ENCODE measurements around the gene RNASE1.
"Not testable (repeated sequence)": the region's sequence is repeated elsewhere in the genome, so short reads cannot be mapped to it uniquely, and the experiment has no call there.

The RNASE1 gene

DNA sequence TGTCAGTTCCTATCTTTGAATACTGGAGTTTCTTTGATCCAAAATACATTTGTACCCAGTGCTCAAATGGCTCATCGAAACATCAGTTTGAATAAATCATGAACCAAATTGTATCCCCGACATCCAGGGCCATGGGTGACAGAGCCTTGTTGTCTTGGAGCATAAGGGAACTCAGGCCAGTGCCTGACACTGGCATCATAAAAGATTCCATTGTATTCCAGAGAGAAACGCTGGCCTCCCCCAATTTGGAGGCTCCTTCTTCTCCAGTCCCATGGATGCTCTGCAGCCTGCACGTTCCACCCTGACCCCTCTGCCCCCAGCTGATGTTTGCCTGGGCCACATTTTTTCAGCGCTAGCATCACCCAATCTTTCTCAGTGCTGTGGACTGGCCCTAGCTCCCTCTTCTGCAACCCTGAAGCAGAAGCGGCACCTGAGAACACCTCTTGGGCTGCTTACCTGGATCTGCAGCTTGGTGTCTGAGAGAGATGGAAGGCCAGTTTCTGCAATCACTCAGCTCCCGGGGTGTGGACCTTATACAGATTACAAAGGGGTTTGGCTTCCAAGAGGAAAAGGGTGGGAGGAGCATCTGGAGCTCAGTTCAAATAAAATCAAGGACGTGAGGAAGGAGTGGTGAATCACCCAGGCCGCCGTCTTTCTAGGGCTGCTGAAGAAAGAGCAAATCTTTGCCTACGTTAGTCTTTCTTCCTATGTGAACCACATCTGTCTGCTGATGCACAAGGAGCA is at the start of gene RNASE1:
RNASE1 (minus strand) TSS at position 504 of the 744 bp plus-strand sequence. CDS start 776 bp downstream, outside the sequence.
- no peak for DNase-seq

DNA sequence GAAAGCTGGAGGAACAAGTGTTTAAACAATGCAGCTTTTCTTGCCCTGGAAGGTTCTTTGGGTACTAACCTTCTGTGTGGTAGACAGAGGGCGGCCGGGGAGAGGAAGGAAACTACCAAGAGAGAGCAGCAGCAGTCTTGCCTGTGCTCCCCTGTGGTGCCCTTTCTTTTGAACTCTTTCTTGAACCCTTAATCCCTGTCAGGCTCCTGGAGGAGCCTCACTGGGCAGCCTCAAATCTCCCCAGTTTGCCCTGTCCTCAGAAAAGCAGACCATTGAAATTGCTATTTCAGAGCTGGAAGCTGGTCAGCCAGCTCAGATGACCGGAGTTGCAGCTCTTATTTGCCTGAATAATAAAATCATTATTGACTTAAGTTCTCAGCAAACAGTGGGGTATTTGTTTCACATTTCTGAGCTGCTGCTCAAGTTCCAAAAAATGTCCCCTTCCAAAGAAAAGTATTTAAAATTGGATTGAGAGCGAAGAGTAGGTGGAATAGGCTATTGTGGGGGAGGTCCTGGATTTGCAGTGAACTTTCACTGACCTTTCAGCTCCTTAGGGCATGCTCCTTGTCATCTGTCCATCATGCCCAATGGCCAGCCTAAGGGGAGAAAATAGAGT is 46.4 kb upstream of the RNASE1 start:
- no peak for DNase-seq

DNA sequence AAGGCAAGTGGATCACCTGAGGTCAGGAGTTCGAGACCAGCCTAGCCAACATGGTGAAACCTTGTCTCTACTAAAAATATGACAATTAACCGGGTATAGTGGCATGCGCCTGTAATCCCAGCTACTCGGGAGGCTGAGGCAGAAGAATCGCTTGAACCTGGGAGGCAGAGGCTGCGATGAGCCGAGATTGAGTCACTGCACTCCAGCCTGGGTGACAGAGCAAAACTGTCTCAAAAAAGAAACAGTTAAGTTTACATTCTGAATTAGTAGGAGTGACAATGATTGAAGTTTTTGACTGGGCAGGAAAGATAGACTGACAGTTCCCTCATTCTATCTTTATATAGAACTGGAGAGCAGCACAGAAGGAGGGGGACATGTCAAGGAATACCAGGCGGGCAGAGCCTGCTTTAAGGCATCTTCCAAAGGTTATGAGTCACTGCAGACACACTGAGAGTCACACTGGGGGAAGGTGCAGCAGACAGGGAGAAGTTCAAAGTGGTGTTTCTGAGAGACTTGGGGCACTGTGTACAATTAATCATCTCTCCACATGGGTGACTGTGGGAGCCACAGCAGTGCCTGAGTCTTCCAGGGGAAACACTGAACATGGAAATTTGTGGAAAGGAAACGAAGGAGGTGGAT is 45.8 kb upstream of the RNASE1 start:
- peak in 1 of 2 donors; percentile 8 for DNase-seq

DNA sequence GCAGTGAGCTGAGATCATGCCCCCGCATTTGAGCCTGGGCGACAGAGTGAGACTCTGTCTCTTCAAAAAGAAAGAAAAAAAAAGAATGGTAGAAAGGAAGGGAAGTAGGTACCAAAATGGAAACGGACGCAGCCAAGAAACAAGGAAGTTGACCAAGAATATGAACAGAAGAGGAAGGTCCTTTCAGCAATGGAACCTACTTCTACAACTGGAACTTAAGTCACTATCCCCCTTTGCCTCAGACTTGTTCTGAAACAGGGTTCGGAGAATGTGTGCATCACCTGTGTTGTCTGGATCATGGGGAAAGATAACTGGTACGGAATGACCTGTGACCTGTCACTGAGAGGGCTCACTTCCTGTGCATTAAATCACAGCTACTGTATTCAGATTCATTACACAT is 43.9 kb upstream of the RNASE1 start:
- DNase-seq: no peak

DNA sequence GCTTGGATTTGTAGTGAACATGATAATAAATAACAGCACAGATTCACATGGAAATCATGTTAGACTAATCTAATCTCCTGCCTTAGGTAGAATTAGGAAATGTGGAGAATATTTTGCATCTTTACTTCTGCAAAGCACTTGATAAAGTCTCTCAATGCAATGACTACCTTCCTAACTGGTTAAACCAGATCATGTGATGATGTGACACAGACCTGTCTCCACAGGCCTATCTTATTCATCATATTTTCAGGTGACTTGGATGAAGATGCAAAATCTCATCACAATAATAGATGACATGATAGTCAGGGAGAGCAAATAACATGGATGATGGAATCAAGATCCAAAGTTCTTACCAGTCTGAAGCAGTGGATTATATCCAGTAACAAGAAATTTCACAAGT is 38.5 kb upstream of the RNASE1 start:
- no peak for DNase-seq

DNA sequence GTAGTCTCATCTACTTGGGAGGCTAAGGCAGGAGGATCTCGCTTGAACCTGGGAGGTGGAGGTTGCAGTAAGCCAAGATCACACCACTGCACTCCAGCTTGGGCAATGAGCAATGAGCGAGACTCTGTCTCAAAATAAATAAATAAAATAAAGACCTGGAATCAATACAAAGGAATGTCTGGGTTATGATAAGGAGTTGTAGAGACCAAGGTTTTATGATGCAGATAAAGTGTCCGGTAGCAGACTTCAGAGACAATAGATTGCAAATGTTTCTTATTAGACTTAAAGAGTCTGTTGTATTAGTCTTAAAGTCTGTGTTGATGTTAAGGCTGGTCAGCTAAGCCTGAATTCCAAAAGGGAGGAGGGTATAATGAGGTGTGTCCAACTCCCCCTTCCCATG is 35.2 kb upstream of the RNASE1 start:
- no peak for DNase-seq

DNA sequence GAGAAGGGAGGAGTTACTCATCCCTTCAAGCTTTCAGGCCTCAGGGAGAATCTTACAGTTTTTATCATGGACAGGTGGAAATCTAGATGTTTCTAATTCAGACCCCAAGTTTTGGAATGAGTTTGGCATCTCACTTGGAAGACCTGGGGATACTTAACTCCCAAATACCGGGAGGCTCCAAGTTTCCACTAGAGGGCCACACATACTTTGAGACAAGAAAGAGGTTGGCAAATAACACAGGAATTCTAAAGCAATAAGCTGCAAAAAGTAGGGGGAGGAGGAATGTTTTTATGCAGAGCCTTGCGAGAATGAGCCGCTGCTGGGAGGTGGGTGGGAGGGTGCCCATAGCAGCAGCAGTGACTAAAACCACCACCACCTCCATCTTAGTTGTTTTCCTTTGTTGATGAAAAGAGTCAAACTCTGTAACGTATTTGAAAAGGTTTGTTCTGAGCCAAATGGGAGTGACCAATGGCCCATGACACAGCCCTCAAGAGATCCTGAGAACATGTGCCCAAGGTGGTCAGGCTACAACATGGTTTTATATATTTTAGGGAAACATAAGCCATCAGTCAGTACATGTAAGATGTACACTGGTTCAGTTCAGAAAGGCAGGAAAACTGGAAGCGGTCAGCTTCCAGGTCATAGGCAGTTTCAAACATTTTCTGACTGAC is 34.2 kb upstream of the RNASE1 start:
- no peak for DNase-seq

DNA sequence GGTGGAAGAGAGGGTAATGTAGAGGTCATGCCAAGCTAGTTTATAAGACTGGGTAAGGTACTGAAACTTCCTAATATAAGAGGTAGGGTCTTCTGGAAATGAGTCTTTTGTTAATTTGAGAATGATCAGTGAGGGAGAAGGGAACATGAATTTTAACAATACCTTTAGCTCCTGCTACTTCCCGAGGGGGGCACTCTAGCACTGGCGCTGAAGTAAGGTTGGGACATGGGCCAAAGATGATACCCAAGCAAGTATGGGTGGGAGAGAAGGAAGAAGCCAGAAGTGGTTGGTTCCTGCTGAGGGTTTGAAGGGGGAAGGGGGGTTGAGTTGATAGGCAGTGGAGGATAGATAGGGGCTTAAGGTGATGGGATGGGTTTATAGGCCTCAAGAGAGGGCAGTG is 32.3 kb upstream of the RNASE1 start:
- DNase-seq: no peak

DNA sequence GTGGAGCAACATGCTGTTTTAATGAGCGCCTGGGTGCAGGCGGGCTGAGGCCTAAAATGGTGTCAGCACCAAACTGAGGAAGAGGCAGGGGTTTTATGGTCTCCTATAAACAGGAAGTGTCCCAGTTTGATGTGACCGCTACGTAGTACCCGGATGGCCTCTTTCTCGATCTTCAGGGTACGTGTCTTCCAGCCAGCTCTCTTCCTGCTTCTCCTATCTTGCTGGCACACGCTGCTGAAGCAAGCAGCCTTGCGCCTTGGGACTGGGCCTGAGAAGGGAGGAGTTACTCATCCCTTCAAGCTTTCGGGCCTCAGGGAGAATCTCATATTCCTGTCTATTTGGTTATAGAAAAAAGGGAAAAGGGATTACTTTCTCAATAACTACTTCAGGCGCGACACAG is 28.2 kb upstream of the RNASE1 start:
- DNase-seq: no peak

DNA sequence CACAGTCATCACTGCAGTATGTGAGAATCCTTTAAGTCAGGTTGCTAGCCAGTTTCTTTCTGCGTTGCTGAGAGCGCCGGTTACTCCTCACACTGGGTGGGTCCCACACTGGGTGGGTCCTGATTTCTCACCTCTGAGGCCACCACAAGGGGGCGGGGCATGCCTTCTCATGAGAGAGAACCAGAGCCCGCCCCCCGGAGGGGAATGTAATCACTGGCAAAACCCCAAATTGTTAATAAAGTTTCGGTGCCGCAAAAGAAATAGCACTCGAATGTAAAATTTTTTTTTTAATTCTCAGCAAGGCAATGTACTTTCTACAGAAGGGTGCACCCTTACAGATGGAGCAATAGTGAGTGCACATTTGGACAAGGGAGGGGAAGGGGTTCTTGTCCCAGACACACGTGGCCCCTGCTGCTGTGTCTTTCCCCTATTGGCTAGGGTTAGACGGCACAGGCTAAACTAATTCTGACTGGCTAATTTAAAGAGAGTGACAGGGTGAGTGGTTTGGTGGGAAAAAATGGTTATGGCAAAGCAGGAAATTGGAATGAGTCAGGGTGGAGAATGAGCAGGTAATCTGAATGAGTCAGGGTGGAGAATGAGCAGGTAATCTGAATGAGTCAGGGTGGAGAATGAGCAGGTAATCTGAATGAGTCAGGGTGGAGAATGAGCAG is 25.5 kb upstream of the RNASE1 start:
- DNase-seq: not testable (repeated sequence)

DNA sequence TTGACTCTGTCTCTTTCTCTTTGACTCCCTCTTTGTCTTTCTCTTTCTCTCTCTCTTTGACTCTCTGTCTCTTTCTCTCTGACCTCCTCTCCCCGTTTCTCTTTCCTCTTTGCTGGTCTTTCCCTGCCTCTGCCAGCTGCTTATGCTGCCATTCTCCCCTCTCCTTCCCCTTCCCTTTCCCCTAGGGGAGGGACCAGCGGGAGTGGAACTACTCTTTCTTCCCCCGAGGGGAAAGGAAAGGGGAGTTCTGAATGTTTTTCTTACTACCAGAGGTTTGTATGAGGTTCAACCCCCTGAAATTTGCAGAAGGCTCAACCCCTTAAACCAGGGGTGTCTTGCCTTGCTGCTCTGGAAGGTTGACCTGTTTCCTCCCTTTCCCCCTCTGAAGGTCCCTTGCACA is 24.7 kb upstream of the RNASE1 start:
- DNase-seq: no peak

DNA sequence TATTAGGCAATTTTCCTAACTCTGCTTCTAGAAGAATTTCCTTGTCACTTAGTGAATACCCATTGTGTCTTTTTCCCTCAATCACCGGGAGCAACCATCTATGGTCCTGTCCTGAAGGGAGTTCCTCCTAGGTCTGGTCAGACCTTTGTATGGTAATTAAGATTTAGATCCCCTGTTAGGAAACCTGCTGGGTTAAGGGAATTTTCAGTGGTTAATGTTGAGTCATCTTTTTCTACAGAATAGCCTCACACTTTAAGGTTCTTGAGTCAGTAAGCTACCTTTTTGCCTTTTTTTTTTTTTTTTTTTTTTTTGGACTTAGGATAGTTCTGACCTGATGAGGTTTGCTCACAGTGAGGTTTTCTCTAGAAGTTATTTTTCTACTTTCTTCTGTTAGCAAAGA is 24.0 kb upstream of the RNASE1 start:
- DNase-seq: not testable (repeated sequence)

DNA sequence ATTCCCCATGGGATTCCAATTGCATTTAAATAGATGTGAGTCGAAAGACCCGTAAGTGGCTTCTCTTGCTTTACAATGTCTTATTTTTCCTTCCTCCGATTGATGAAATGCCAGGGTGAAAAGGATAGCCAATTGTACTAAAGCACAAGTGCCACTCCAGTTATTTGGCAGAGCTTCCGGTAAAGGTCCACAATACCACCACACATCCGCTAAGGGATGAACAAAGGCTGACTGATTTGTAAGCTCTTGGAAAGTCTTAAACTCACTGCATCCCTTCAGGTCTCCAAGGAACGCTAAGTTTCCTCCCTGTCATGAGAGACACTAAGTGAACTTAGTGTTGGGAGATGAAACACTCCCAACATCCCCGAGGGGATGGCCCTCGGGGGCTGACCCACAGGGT is 21.2 kb upstream of the RNASE1 start:
- no peak for DNase-seq

DNA sequence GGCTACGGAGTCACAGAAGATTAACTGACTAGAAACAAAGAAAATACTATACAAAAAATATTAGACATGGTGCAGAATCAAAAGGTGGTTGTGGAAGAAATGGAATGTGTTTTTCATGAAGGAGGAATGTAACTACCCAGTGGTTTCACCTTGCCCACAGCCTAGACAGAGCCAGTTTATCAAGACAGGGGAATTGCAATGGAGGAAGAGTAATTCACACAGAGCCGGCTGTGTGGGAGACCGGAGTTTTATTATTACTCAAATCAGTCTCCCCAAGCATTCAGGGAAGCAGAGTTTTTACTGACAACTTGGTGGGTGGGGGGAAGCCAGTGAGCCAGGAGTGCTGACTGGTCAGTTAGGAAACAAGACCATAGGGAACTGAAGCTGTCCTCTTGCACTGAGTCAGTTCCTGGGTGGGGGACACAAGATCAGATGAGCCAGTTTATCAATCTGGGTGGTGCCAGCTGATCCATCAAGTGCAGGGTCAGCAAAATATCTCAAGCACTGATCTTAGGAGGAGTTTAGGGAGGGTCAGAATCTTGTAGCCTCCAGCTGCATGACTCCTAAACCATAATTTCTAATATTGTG is 19.0 kb upstream of the RNASE1 start:
- DNase-seq: peak in 1 of 2 donors; percentile 14

DNA sequence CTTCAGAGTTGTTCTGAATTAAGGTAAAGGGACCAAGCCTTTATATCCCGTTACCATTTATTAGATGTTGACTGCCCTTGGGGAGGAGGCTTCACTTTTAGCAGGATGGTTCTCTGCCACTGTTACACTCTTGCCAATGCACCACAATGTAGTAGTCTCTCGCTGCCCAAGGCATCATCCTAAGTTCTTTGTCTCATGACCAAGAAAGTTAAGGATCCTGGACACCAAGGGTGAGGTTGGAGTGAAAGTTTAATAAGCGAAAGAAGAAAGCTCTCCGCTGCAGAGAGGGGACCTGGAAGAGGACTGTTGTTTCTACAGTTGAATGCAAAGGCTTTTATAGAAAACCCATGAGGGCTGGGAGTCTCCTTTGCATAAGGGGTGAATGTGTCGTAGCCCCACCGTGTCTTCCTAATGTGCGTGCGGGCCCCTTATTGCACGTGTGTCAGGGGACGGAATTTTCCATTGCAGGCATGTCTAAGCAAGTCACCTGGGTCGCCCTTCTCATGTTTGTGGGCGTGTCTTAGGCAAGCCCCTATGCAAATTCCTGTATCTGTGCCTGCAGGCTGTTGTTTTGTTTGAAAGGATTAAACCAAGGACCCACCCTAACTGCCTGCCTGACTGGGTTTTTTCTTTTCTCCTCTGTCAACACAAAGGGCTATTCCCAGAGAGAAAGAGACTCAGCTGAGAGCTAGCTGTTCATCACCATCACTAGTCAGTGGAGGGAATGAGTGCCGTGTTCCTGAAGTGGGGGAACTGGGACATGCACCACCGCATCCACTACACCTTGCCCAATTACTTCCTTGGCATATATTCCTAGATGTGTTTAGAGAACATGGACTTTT is 17.6 kb upstream of the RNASE1 start:
- no peak for DNase-seq

DNA sequence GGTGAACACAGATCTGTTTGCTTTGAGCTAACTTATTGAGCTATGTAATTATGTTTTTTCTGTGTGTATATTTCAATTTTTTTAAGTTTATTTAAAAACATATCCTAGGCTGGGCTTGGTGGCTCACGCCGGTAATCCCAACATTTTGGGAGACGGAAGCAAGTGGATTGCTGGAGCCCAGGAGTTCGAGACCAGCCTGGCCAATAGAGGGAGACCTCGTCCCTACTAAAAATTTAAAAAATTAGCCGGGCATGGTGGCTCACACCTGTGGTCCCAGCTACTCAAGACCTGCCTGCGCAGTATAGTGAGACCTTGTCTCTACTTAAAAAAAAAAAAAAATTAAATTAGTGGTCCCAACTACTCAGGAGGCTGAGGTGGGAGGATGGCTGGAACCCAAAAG is 16.2 kb upstream of the RNASE1 start:
- DNase-seq: no peak

DNA sequence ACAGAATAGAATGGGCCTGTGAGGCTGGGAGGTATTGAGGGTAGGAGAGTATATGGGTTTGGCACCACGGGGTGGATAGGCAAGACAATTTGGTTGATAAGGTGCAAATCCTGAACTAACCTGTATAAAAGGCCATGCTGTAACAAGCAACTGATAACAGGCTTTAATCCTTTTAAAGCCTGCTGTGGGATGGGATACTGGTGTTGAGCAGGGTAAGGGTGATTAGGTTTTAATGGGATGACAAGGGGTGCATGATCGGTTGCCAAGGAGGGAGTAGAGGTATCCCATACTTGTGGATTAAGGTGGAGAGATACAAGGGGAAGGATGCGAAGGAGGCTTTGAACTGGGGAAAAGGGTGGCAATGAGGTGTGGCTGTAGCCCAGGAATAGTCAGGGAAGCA is 13.3 kb upstream of the RNASE1 start:
- not testable (repeated sequence) for DNase-seq

DNA sequence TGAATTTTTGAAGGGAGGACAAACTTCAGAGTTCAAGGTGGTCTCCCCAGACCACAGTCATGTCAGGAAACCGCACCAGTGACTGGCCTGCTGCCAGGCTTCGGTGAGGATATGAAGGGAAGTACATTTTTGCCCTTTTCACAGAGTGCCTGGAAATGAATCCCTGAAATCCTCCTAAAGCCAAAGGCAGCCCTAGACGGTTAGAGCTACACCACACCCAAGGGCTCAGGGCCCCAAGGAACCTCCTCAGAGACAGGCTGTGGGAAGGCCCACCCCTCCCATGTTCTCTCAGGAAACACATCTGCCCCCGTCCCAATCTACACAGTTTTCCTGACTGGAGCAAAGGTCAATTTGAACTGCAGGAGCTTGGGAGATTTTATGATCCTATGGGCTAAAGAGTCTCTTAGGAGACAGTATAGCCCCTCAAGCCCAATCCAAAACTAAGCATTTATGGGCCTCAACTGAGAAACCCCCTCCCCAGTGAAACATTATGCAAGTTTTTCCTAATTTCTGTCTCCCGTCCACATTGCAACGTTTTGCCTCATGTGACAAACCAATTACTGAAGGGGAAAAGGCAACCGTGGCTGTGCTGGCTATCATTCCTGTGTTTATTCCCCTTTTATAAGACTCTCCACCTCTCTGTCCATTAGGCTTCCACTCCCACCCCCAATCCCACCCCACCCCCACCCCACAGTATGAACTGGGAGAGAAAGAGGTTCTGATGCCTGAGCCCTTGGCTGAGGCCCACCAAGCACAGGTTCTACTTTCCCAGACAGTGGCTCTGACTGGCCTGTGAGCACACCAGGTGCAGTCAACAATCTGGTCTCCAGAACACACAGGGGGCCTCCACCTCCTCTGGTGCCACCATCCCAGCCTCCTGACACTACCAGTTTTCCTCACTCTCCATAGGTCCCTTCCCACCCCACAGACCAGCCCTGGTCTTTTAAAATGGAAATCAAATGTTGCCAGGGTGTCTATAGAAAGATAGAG is 9.6 kb upstream of the RNASE1 start:
- DNase-seq: no peak

DNA sequence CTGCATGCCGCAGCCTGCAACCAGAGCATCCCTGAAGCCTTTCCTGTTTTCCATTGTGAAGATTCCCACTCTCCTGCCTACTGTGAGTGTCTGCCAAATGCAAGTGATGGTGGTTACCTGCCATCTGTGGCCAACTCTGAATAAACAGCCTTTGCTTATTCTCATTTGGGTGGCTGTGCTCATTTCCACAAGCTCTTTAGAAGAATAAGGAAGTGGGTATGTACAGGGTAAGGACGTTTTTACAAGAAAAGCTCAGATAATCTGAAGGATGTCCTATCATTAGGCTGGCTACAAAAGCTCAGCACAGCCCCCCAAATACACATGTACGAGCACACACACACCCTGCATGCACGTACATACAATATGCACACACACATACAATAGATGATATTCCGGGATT is 7.3 kb upstream of the RNASE1 start:
- DNase-seq: no peak

DNA sequence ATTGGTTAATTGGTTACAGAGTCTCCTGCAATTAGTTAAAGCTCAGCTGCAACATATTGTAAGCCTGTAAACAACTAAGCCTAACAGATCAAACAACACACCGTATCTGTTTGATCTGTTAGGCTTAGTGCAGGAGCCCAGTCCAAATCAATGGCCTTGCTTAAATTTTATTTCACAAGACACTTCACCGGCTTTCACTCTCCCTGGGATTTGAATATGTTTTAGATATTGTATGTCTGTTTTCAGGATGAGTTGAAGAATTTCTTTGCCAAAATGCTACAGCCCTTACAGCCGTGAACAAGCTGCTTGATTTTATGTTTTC is 5.5 kb upstream of the RNASE1 start:
- DNase-seq: no peak

Data from CD4-positive, alpha-beta T cell treated with Interferon alpha-2 for 1 hour (primary cell).